Spleen (tissue), 11 donors: ENCODE data around the gene TTC39A. TPM values are rescaled to one million over a fixed set of nuclear protein-coding genes. Genes with fewer than 3 reads are reported as not detected.

Experiments used
- DNase-seq: peaks from one replicate; pipeline ENCODE4 v3.0.0-alpha.2; 2020
- H3K27ac ChIP-seq, 8 donors: fragments of 200-600 bp; sonication (generic) in 7 of 8; 1 replicate in 4 of 8; 2 replicates in 4 of 8; pipeline versions ENCODE4 v1.5.0 to v1.8.0; 2016 to 2021; ENCODE audit warnings: inconsistent platforms in 4 of 8, mild to moderate bottlenecking in 4 of 8, moderate library complexity in 1 of 8
- H3K27me3 ChIP-seq, 7 donors: fragments of 200-600 bp; sonication (generic) in 6 of 7; replicated peaks in 1 of 7; 1 replicate in 4 of 7; 2 replicates in 3 of 7; pipeline versions ENCODE4 v1.5.0 to v1.8.0; 2016 to 2021; ENCODE audit warnings: inconsistent platforms in 3 of 7, mild to moderate bottlenecking in 1 of 7
- H3K36me3 ChIP-seq, 6 donors: fragments of 200-600 bp; sonication (generic) in 5 of 6; 1 replicate in 4 of 6; 2 replicates in 2 of 6; pipeline versions ENCODE4 v1.5.0 to v1.8.0; 2016 to 2021; ENCODE audit warnings: inconsistent platforms in 2 of 6
- H3K4me1 ChIP-seq, 6 donors: fragments of 200-600 bp; sonication (generic) in 5 of 6; 1 replicate in 3 of 6; 2 replicates in 3 of 6; pipeline versions ENCODE4 v1.5.0 to v1.8.0; 2016 to 2021; ENCODE audit warnings: inconsistent platforms in 3 of 6
- H3K4me3 ChIP-seq, 8 donors: fragments of 200-600 bp; sonication (generic) in 7 of 8; 1 replicate in 4 of 8; 2 replicates in 4 of 8; pipeline versions ENCODE4 v1.5.0 to v1.8.0; 2016 to 2021; ENCODE audit warnings: inconsistent platforms in 4 of 8, mild to moderate bottlenecking in 4 of 8, moderate library complexity in 2 of 8
- H3K9me3 ChIP-seq, 8 donors: fragments of 200-600 bp; sonication (generic) in 7 of 8; 1 replicate in 4 of 8; 2 replicates in 4 of 8; pipeline versions ENCODE4 v1.5.0 to v1.8.0; 2016 to 2021; ENCODE audit warnings: inconsistent platforms in 4 of 8
- POLR2A ChIP-seq, 3 donors: fragments of 450-650 bp; IDR thresholded peaks; one replicate each; pipeline ENCODE4 v1.5.1; 2017; ENCODE audit warnings: antibody characterized with exemption in 3 of 3, mild to moderate bottlenecking in 1 of 3
- POLR2AphosphoS5 ChIP-seq, 3 donors: sonication (generic); formaldehyde crosslinking; IDR thresholded peaks; one replicate each; pipeline ENCODE4 v1.5.1; 2017; ENCODE audit warnings: antibody characterized with exemption in 3 of 3
- WGBS, 5 donors: extraction: QIAGEN DNeasy Blood & Tissue Kit in 3 of 5; methylation state at CpG; one replicate each; pipeline versions ENCODE4 v1.1.5 to v1.1.7; 2013 to 2018; 5-methylcytosine and 5-hydroxymethylcytosine counted together
- intact Hi-C: fragments of 100-400 bp; cut with DNase I; formaldehyde crosslinking; loops from one replicate; pipeline ENCODE4 v1.15.0; 2023; ENCODE audit warnings: low total_unique reads
- polyA plus RNA-seq, 3 donors: library from polyadenylated mRNA; stranded (reverse); fragments of 200-250 nt; gene quantifications; one replicate each; pipeline ENCODE4 v1.2.1, GENCODE V29; 2013
- total RNA-seq, 7 donors: library from RNA; depleted of rRNA in 3 of 7; stranded (reverse); fragments of >200 nt in 3 of 7; fragmentation: NEBNext Ultra II Directional in 4 of 7; extraction: Animal tissue kit (Norgen Biotek cat#: 25700) in 4 of 7; gene quantifications; one replicate each; pipeline versions ENCODE4 v1.1.0 to v1.2.1, GENCODE V29; 2016 to 2021
- TF ChIP-seq, protein P1 (sequence below), 11 experiments: fragments of 200-600 bp in 7 of 11; fragments of 450-650 bp in 4 of 11; sonication (generic) in 4 of 11; IDR thresholded peaks in 8 of 11; conservative IDR thresholded peaks in 3 of 11; 1 replicate in 7 of 11; 2 replicates in 4 of 11; pipeline versions ENCODE4 v1.4.0 to v1.8.0; 2016 to 2021; ENCODE audit warnings: antibody characterized with exemption in 11 of 11, inconsistent platforms in 4 of 11, mild to moderate bottlenecking in 1 of 11
- donor health status: healthy with polysubstance abuse.
- donor health status: DM: no; HTN: no; CAD: no; lungs with moderate emphysema.
- donor health status: DM: no; HTN: no; CAD: no.
- donor health status: Bipolar disorder and iron deficiency.
- donor health status: healthy.
- donor health status: DM: no; HTN: no; CAD: no.
- donor health status: DM: yes; HTN: yes; CAD: no.

Gene TTC39A
- total and polyA plus RNA-seq, 10 donors: 0.24 to 2.4 (median 0.70) TPM; not detected in 1

DNA sequence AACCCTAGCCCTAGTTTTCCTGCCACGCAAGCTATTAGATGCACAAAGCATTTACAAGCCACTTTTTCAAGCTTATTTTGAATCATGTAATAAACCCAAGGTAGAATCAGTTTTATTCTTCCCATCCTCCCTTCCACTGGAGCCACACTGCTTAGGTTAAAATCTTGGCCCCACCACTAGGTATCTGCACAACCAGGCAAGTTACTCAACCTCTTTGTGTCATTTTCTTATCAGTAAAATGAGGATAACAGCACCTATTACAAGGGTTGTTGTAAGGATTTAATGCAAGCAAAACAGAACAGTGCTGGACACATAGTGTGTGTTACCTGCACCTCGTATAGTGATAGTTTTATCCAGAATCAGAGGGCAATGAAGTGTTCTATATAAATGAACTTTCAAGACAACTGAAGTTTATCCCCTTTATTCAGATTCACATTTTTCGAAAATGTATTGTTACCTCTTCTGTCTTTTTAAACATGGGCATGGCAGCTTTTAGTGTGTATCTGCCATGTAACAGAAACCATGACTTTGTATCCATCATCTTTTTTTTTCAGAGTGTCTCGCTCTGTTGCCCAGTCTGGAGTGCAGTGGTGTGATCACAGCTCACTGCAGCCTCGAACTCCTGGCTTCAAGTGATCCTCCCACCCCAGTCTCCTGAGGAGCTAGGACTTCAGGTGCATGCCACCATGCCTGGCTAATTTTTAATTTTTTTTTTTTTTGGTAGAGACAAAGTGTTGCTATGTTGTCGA is 17.2 kb upstream of the TTC39A start:
- 85 to 95% (median 90%) methylated on average over 6 of the region's 6 CpGs for WGBS, 5 donors
- DNase-seq: no peak
- TF ChIP-seq POLR2A (IDR thresholded peaks at IDR 0.05) (no peak), POLR2AphosphoS5 (IDR thresholded peaks at IDR 0.05) (no peak)
- TF ChIP-seq, protein P1, sequence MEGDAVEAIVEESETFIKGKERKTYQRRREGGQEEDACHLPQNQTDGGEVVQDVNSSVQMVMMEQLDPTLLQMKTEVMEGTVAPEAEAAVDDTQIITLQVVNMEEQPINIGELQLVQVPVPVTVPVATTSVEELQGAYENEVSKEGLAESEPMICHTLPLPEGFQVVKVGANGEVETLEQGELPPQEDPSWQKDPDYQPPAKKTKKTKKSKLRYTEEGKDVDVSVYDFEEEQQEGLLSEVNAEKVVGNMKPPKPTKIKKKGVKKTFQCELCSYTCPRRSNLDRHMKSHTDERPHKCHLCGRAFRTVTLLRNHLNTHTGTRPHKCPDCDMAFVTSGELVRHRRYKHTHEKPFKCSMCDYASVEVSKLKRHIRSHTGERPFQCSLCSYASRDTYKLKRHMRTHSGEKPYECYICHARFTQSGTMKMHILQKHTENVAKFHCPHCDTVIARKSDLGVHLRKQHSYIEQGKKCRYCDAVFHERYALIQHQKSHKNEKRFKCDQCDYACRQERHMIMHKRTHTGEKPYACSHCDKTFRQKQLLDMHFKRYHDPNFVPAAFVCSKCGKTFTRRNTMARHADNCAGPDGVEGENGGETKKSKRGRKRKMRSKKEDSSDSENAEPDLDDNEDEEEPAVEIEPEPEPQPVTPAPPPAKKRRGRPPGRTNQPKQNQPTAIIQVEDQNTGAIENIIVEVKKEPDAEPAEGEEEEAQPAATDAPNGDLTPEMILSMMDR (IDR thresholded peaks at IDR 0.05 in 8 of 11, conservative IDR thresholded peaks at IDR 0.05 in 3 of 11): no peak
- peaks cover 0 to 15% (median 12%) of the 10 kb centered on the region in 6 donors for H3K4me1 ChIP-seq
- peaks cover 0 to 45% (median 21%) of the 10 kb centered on the region in 7 donors for H3K27me3 ChIP-seq
- H3K4me3 ChIP-seq: no peak overlapping the region
- H3K9me3 ChIP-seq: no peaks in the 10 kb centered on the region
- no peak overlapping the region for H3K27ac ChIP-seq
- peaks cover 0 to 15% (median 0%) of the 10 kb centered on the region in 6 donors for H3K36me3 ChIP-seq
- intact Hi-C loops: no loop called here

DNA sequence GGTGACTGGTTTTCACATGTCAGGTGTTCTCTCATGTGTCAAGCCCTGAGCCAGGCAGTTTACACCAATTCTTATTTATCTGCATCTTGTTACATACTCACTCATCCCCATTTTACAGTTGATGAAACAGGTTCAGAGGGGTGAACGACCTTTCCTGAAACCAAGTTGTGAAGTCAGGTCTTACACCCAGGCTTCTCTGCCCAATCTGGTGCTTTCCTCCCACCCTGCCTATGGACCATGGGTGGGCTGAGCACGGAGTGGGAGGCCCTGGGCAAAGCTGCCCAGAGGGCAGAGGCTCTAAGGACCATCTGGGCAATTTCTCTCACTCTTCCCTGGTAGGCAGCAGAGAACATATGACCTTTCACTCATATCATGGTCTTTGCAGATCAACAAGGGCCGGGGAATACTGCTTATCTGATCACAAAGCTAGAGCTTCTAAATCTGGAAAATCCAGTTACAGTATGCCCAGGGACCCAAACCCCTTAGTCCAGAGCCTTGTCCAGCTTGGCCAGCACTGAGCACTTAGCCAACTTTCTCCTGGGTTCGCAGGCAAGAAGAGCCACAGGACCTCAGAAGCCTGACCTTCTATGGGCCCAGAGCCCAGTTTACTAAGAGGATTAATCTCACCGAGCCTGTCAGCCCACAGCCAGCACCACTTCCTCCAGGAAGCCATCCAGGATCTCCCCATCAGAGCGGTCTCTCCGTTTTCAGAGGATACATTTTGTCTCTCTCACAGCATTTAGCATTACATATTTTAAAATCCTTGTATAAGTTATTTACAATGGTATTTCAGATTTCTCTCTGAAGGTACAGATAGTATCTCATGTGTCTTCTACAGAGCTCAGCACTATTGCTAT is 16.0 kb upstream of the TTC39A start:
- Histone ChIP-seq H3K27me3 (peaks cover 0 to 48% (median 22%) of the 10 kb centered on the region in 7 donors), H3K27ac (no peak overlapping the region), H3K36me3 (peaks cover 0 to 8% (median 0%) of the 10 kb centered on the region in 6 donors), H3K9me3 (no peaks in the 10 kb centered on the region), H3K4me3 (no peak overlapping the region), H3K4me1 (peaks cover 0 to 15% (median 12%) of the 10 kb centered on the region in 6 donors)
- 61 to 74% (median 66%) methylated on average over 7 of the region's 7 CpGs for WGBS, 5 donors
- intact Hi-C loops: no loop called here
- DNase-seq: no peak
- TF ChIP-seq, protein P1 (IDR thresholded peaks at IDR 0.05 in 8 of 11, conservative IDR thresholded peaks at IDR 0.05 in 3 of 11): no peak
- peak in 1 of 3 donors; percentile 25 for TF ChIP-seq POLR2AphosphoS5 (IDR thresholded peaks at IDR 0.05)

DNA sequence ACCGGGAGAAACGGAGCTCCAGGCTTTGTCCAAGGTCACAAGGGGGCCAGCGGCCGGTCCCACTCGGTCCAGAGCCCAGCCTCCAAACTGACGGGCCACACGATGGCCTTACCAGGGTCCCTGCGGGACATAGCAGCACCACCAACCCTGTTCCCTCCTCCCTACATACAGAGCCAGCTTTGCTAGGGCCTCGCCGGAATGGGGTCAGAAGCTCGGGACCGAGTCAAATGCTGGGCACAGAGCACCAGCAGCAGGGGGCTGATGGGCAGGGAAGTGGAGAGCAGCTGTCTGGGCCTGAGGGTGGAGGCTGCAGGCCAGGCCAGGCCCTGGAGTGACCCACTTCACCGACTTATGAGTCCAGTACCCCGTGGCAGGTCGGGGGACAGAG is 14.9 kb upstream of the TTC39A start:
- Histone ChIP-seq H3K27ac (no peak overlapping the region), H3K27me3 (peaks cover 0 to 48% (median 22%) of the 10 kb centered on the region in 7 donors), H3K4me1 (peaks cover 0 to 15% (median 12%) of the 10 kb centered on the region in 6 donors), H3K9me3 (no peaks in the 10 kb centered on the region), H3K4me3 (peak overlapping the region in 3 of 8 donors; percentile 11 to 53 (median 29)), H3K36me3 (no peaks in the 10 kb centered on the region)
- TF ChIP-seq POLR2AphosphoS5 (IDR thresholded peaks at IDR 0.05) (peak; percentile 24 to 58 (median 54)), POLR2A (IDR thresholded peaks at IDR 0.05) (no peak)
- DNase-seq: no peak
- intact Hi-C loops: no loop called here
- 56 to 68% (median 58%) methylated on average over 15 of the region's 15 CpGs for WGBS, 5 donors

DNA sequence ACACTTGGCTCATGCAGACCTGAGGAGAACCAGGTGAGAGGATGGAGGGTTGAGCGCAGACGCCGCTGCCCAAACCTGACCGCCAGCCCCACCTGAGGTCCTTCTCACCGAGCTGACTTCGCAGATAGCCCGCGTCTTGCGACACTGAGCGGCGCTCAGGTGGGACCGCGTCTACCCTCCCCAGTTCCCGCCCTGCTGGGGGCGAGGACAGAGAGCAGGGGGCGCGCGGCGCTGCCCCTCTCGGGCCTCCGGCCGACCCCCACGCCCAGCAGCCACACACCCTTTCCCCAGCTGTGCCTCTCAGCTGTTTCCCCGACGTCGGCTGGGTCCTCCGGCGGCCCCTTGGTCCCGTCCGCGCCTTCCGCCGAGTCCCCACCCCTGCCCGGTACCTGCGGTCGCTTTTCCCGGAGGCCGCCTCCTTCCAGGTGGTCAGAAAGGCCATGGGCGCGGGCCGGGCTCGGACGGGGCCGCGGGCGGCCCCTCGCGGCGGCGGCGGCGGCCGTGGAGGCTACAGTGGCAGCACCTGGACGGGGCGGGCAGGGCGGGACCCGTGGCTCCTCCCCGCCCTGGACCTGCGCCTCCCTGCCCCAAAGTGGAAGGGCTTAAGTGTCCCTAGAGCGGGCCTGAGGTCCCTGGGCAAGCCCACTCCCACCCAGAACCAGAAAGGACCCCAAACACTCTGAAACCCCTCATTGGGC is 14.4 kb upstream of the TTC39A start:
- Histone ChIP-seq H3K9me3 (no peaks in the 10 kb centered on the region), H3K36me3 (no peaks in the 10 kb centered on the region), H3K27me3 (peaks cover 0 to 48% (median 22%) of the 10 kb centered on the region in 7 donors), H3K4me3 (peak overlapping the region in 4 of 8 donors; percentile 11 to 53 (median 24)), H3K27ac (no peak overlapping the region), H3K4me1 (peaks cover 0 to 15% (median 12%) of the 10 kb centered on the region in 6 donors)
- 5 to 9% (median 7%) methylated on average over 28 to 60 of the region's 60 CpGs for WGBS, 5 donors
- no peak for DNase-seq
- intact Hi-C loops: no loop called here
- TF ChIP-seq POLR2A (IDR thresholded peaks at IDR 0.05) (no peak), POLR2AphosphoS5 (IDR thresholded peaks at IDR 0.05) (peak in 1 of 3 donors; percentile 58)
- TF ChIP-seq, protein P1 (IDR thresholded peaks at IDR 0.05 in 8 of 11, conservative IDR thresholded peaks at IDR 0.05 in 3 of 11): no peak
